HG02610 (cell line): ENCODE results near the gene SGSM1.

Source experiments
- ATAC-seq: cut with Tn5 transposase; IDR thresholded peaks from one replicate; pipeline ENCODE4 v1.9.1; 2021; ENCODE audit warnings: mild to moderate bottlenecking, moderate library complexity; ENCODE audit not compliant: unreplicated experiment

The SGSM1 gene, protein sequence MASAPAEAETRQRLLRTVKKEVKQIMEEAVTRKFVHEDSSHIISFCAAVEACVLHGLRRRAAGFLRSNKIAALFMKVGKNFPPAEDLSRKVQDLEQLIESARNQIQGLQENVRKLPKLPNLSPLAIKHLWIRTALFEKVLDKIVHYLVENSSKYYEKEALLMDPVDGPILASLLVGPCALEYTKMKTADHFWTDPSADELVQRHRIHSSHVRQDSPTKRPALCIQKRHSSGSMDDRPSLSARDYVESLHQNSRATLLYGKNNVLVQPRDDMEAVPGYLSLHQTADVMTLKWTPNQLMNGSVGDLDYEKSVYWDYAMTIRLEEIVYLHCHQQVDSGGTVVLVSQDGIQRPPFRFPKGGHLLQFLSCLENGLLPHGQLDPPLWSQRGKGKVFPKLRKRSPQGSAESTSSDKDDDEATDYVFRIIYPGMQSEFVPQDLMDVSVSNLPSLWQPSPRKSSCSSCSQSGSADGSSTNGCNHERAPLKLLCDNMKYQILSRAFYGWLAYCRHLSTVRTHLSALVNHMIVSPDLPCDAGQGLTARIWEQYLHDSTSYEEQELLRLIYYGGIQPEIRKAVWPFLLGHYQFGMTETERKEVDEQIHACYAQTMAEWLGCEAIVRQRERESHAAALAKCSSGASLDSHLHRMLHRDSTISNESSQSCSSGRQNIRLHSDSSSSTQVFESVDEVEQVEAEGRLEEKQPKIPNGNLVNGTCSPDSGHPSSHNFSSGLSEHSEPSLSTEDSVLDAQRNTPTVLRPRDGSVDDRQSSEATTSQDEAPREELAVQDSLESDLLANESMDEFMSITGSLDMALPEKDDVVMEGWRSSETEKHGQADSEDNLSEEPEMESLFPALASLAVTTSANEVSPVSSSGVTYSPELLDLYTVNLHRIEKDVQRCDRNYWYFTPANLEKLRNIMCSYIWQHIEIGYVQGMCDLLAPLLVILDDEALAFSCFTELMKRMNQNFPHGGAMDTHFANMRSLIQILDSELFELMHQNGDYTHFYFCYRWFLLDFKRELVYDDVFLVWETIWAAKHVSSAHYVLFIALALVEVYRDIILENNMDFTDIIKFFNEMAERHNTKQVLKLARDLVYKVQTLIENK

DNA sequence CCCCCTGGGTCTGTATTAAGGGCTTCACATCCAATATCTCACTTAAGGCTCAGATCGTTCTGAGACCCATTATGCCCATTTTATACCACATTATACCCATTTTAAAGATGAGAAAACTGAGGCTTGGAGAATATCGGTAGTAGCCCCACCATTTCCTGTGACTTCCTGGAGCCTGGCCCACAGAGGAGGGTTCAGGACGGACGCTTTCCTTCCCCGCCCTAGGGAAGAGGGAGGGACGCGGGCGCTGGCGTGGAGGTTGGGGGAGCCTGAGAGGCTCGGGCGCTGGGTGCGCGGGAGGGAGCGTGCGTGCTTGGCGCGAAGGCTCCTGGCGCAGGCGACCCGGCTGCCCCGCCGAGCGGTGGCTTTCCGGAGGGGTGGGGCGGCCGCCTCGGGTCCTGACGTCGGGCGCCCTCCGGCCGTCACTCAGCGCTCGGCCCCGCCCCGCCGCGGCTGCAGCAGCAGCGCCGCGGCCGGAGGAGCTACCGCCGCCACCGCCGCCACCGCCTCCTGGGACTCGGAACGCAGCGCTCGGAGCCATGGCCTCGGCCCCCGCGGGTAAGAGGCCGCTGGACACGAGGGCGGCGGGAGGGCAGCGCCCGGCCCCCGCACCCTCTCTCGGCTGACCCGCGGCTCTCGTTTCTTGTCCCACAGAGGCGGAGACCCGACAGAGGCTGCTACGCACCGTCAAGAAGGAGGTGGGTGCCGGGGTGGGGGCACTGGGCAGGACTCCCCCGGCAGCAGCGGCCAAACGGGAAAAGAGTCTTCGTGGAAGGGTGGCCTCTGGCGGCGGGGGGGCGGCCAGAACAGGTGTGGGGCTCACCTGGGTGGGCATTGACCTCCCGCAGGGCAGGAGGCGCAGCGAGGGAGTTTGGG lies at the start of gene SGSM1:
Gene SGSM1 (plus strand): TSS at position 422 of the 873 bp plus-strand sequence. CDS start 115 bp downstream, at position 537.
- ATAC-seq = no peak

GRCh38 chr22:24758164-24758799 lies 47.7 kb upstream of the SGSM1 start:
- no peak for ATAC-seq

DNA sequence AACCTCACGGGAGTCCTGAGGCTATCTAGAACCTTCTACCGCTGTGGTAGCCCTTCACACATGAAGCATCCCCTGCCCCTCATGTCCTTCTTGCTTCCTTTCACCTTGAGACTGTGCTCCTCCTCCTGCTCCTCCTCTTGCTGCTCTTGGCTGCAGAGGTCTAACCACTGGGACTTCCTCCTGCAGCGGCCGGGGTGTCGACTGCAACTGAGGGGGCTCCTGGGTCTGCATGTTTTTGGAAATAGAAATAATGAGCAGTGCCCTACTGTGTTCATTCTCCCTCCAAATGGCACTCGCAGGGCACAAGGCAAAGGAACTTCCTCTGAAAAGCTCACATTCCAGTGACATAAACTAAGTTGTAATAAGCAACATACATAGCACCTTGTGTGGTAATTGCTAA lies 46.2 kb upstream of the SGSM1 start:
- ATAC-seq = no peak

GRCh38 chr22:24760708-24761306 lies 45.2 kb upstream of the SGSM1 start:
- ATAC-seq = no peak

- no peak for ATAC-seq
Measured at GRCh38 chr22:24761888-24762675, 43.9 kb upstream of the SGSM1 start.

DNA sequence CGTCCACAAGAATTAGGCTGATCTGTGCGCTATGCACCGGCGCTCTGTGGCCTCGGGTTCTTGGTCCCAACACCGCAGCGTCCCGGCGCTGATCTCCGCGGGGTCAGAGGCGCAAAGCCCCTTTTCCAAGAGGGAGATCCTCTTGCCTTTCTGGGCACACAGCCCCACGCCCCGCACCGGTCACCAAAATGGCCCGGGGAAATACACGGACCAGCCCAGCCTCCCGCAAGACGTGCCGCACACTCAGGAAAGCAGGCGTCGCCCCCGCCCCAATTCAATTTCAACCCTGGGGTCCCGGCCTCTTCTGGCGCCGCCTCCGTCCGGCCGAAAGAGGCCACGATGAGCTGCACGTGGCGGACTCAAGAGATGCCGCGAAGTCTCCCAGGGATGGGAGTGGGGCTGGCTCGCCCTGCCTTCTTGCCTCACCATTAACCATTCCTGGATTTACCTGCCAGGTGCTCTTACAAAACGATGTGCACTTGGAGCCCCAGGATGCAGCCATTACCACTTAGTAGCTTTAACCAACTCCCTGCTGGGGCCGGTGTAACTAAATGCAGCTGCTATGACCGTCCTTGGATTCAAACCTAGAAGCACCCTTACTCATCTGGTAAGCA lies 42.0 kb upstream of the SGSM1 start:
- ATAC-seq = no peak

DNA sequence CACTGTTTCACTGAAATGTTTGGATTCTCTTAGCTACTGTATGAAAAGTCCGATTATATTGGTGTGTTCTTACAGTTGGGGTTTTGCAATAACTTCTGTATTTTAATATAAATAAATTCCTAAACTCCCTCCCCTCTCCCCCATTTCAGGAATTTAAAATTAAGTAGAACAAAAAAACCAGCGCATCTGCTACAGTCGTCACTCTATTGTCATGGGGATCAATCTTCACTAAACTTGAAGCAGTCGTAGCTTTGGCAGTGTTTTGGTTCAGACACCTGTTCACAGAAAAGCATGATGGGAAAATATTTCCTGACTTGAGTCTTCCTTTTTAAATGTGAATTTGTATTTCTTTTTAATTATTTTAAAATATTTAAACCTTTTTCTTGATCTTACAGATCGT lies 40.8 kb upstream of the SGSM1 start:
- ATAC-seq = no peak

GRCh38 chr22:24768537-24769374 lies 37.3 kb upstream of the SGSM1 start:
- no peak for ATAC-seq

GRCh38 chr22:24772493-24773220 lies 33.4 kb upstream of the SGSM1 start:
- no peak for ATAC-seq

DNA sequence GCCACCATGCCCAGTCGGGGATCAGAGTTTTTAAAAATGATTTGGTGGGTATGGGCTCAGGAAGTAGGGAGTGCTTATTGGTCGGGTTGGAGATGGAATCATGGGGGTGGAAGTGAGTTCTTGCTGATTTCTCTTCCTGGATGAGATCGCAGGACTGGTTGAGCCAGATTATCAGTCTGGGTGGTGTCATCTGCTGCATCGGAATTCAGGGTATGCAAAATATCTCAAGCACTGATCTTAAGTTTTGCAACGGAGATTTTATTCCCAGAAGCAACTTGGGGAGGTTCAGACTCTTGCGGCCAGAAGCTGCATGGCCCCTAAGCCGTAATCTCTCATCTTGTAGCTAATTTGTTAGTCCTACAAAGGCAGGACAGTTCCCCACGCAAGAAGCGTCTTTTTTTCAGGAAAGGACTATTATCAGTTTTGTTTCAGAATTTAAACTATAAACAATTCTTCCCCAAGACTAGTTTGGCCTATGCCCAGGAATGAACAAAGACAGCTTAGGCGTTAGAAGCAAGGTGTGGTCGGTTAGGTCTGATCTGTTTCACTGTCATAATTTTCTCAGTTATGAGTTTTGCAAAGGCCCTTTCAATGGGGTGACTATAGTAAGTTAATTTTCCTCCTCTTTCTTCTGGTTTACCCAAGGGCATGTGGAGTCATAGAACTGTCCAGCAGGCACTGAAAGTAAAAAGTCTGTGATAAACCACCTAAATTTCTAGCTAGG lies 30.1 kb upstream of the SGSM1 start:
- no peak for ATAC-seq

GRCh38 chr22:24776525-24776924 lies 29.5 kb upstream of the SGSM1 start:
- no peak for ATAC-seq

GRCh38 chr22:24789516-24789915 lies 16.5 kb upstream of the SGSM1 start:
- ATAC-seq = no peak

GRCh38 chr22:24791362-24791761 lies 14.6 kb upstream of the SGSM1 start:
- no peak for ATAC-seq

DNA sequence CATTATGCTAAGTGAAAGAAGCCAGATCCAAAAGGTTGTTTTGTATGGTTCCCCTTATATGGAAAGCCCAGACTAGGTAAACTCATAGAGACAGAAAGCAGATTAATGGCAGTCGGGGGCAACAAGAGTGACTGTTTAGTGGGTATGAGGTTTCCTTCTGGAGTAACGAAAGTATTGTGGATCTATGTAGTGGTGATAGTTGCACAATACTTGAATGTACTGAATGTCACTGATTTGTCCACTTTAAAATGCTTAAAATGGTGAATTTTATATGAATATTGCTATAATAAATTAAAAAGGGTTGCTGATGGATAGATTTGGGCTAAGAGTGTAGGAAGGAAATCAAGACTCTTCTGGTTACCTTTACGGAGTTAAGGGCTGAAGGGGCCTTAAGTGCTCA lies 10.0 kb upstream of the SGSM1 start:
- ATAC-seq = no peak

GRCh38 chr22:24796860-24797259 lies 9.2 kb upstream of the SGSM1 start:
- no peak for ATAC-seq

GRCh38 chr22:24801901-24802465 lies 4.0 kb upstream of the SGSM1 start:
- ATAC-seq = no peak
